Thyroid gland (tissue), 4 donors: Measurements from ENCODE around the gene RIPOR2.

Experiments used
- CTCF ChIP-seq, 6 experiments: fragments of 200-600 bp in 3 of 6; fragments of 450-650 bp in 3 of 6; sonication (generic) in 3 of 6; IDR thresholded peaks; one replicate each; pipeline ENCODE4 v1.5.1; 2016 to 2019; ENCODE audit warnings: antibody characterized with exemption in 6 of 6, mild to moderate bottlenecking in 2 of 6, inconsistent platforms in 1 of 6, moderate library complexity in 1 of 6
- POLR2A ChIP-seq, 2 donors: fragments of 450-650 bp; IDR thresholded peaks; one replicate each; pipeline ENCODE4 v1.6.1; 2017; ENCODE audit warnings: antibody characterized with exemption in 2 of 2, mild to moderate bottlenecking in 2 of 2, moderate library complexity in 1 of 2

- TF ChIP-seq CTCF (IDR thresholded peaks at IDR 0.05) (peak in 2 of 6 experiments; percentile 31 to 42), POLR2A (IDR thresholded peaks at IDR 0.05) (peak in 1 of 2 donors; percentile 27)
Observed at GRCh38 chr6:24827162-24827561, 108.6 kb downstream of the RIPOR2 start.
